ENCODE data around the gene FAM216B. TPM values are rescaled to one million over a fixed set of nuclear protein-coding genes. Genes with fewer than 3 reads are reported as not detected.

Gene FAM216B
- total and polyA plus RNA-seq, 2 donors (not counting 3 experiments of a cell fraction or from before 2014, with no cell fraction given) = not detected

DNA sequence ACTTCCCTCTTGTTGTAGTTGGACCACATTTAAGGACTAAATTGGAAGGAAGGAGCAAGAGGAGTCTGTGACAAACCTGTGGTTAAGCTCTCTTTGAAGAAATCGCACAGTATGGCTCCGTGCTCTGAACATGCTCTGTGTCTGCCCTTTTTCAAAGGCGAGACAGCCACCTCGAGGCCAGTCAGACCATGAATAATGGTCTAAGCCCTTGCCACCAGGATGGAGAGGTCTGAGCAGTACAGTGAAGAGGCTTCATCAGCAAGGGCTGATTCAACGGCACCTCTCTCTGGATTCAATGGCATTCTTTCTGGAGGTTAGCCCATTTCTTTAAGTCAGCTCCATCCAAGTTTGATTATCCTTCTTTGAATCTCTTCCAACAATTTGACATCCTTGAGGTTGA lies 30.9 kb downstream of the FAM216B start:
- ChIA-PET CTCF (no interaction called here), POLR2A (no interaction called here)
- Histone ChIP-seq H3K4me3 (replicated peaks in 1 of 3; ENCODE audit: insufficient read depth in 1 of 3, low read depth in 1 of 3, low read length in 3 of 3) (no peak overlapping the region), H3K27ac (ENCODE audit: insufficient read depth, low read depth, low read length) (no peak overlapping the region), H3K36me3 (ENCODE audit: control insufficient read depth in 2 of 2, extremely low read depth in 1 of 2, insufficient read depth in 2 of 2, low read length in 2 of 2) (no peaks in the 10 kb centered on the region), H3K79me2 (ENCODE audit: control insufficient read depth, insufficient read depth, low read length) (no peaks in the 10 kb centered on the region), H3K9me3 (replicated peaks; ENCODE audit: control insufficient read depth, insufficient read depth, low read length) (no peaks in the 10 kb centered on the region), H4K20me1 (replicated peaks; ENCODE audit: control insufficient read depth, extremely low read depth, insufficient read depth, low read length) (no peaks in the 10 kb centered on the region), H3K9ac (replicated peaks; ENCODE audit: extremely low read depth, insufficient read depth, low read length) (no peak overlapping the region), H3K4me2 (ENCODE audit: insufficient read depth, low read length) (no peak overlapping the region), H3K27me3 (ENCODE audit: control insufficient read depth in 2 of 2, insufficient read depth in 2 of 2, low read length in 2 of 2) (no peaks in the 10 kb centered on the region), H3K9me1 (replicated peaks; ENCODE audit: control insufficient read depth, extremely low read depth, insufficient read depth, low read length) (no peaks in the 10 kb centered on the region), H3K4me1 (ENCODE audit: control insufficient read depth, extremely low read depth, insufficient read depth, low read length) (no peaks in the 10 kb centered on the region), H2AFZ (ENCODE audit: low read depth, low read length) (no peak overlapping the region)
- BruUV-seq (replicated peaks) = no TSS peak
- FAIRE-seq = no peak
- intact Hi-C loops (cut with micrococcal nuclease) = no loop called here
- dilution Hi-C loops (cut with MboI; ENCODE audit: extremely low pct_ligation_motif_present, low sequenced_read_pairs) = no loop called here
- no peak for DNase-seq (ENCODE audit: low read depth, low spot score)
- no peak for TF ChIP-seq EZH2 (IDR thresholded peaks at IDR 0.05; ENCODE audit: borderline replicate concordance, low read depth, low read length, severe bottlenecking)
- no peak for TF ChIP-seq GATA2 (IDR thresholded peaks at IDR 0.05; ENCODE audit: insufficient read depth, insufficient read length, low read depth, low read length)
- TF ChIP-seq MYC (IDR thresholded peaks at IDR 0.05; ENCODE audit: low read depth, low read length) = no peak
- TF ChIP-seq, protein P1, sequence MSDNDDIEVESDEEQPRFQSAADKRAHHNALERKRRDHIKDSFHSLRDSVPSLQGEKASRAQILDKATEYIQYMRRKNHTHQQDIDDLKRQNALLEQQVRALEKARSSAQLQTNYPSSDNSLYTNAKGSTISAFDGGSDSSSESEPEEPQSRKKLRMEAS (IDR thresholded peaks at IDR 0.05; ENCODE audit: insufficient read depth, insufficient read length) = no peak
- no peak for TF ChIP-seq FOS (IDR thresholded peaks at IDR 0.05; ENCODE audit: borderline replicate concordance, insufficient read depth, low read length)
- TF ChIP-seq, protein P2, sequence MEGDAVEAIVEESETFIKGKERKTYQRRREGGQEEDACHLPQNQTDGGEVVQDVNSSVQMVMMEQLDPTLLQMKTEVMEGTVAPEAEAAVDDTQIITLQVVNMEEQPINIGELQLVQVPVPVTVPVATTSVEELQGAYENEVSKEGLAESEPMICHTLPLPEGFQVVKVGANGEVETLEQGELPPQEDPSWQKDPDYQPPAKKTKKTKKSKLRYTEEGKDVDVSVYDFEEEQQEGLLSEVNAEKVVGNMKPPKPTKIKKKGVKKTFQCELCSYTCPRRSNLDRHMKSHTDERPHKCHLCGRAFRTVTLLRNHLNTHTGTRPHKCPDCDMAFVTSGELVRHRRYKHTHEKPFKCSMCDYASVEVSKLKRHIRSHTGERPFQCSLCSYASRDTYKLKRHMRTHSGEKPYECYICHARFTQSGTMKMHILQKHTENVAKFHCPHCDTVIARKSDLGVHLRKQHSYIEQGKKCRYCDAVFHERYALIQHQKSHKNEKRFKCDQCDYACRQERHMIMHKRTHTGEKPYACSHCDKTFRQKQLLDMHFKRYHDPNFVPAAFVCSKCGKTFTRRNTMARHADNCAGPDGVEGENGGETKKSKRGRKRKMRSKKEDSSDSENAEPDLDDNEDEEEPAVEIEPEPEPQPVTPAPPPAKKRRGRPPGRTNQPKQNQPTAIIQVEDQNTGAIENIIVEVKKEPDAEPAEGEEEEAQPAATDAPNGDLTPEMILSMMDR (IDR thresholded peaks at IDR 0.05; ENCODE audit: extremely low read depth in 1 of 2, insufficient read depth in 1 of 2, low read depth in 1 of 2, low read length in 2 of 2) = no peak
- no peak for TF ChIP-seq POLR2A (IDR thresholded peaks at IDR 0.05; ENCODE audit: low read depth, low read length)
- no peak for TF ChIP-seq POLR2AphosphoS5 (IDR thresholded peaks at IDR 0.05; ENCODE audit: insufficient read depth, low read depth, low read length)
- TF ChIP-seq JUN (IDR thresholded peaks at IDR 0.05; ENCODE audit: borderline replicate concordance, insufficient read depth, insufficient read length, low read depth) = no peak
